Measurements from ENCODE around the gene ALG14.

ALG14 gene

GRCh38 chr1:94994805-94995204, 77.9 kb downstream of the ALG14 start:
- no peak for TF ChIP-seq CTCF (IDR thresholded peaks at IDR 0.05; ENCODE audit: low read depth, low read length)
- Histone ChIP-seq H3K4me3 (ENCODE audit: low read depth, low read length) (no peak overlapping the region), H3K9me3 (ENCODE audit: severe bottlenecking) (no peaks in the 10 kb centered on the region), H3K36me3 (no peaks in the 10 kb centered on the region), H3K27me3 (ENCODE audit: insufficient read depth, low read depth, severe bottlenecking) (no peaks in the 10 kb centered on the region), H3K27ac (no peak overlapping the region)
- no peak for DNase-seq

GRCh38 chr1:94993931-94994645, 78.7 kb downstream of the ALG14 start:
- TF ChIP-seq CTCF (IDR thresholded peaks at IDR 0.05; ENCODE audit: low read depth, low read length), result no peak
- no peak overlapping the region for H3K4me3 ChIP-seq (ENCODE audit: low read depth, low read length)
- H3K36me3 ChIP-seq, result no peaks in the 10 kb centered on the region
- no peak overlapping the region for H3K27ac ChIP-seq
- no peak for DNase-seq
- H3K9me3 ChIP-seq (ENCODE audit: severe bottlenecking), result no peaks in the 10 kb centered on the region
- H3K27me3 ChIP-seq (ENCODE audit: insufficient read depth, low read depth, severe bottlenecking), result no peaks in the 10 kb centered on the region

- no peaks in the 10 kb centered on the region for H3K9me3 ChIP-seq (ENCODE audit: severe bottlenecking)
- no peak for TF ChIP-seq CTCF (IDR thresholded peaks at IDR 0.05; ENCODE audit: low read depth, low read length)
- H3K27ac ChIP-seq, result no peak overlapping the region
- no peak overlapping the region for H3K4me3 ChIP-seq (ENCODE audit: low read depth, low read length)
- DNase-seq, result no peak
- H3K27me3 ChIP-seq (ENCODE audit: insufficient read depth, low read depth, severe bottlenecking), result no peaks in the 10 kb centered on the region
- H3K36me3 ChIP-seq, result no peaks in the 10 kb centered on the region
Measured at GRCh38 chr1:94992863-94993563, 79.7 kb downstream of the ALG14 start.

GRCh38 chr1:94992161-94992560, 80.6 kb downstream of the ALG14 start:
- Histone ChIP-seq H3K27ac (no peak overlapping the region), H3K9me3 (ENCODE audit: severe bottlenecking) (no peaks in the 10 kb centered on the region), H3K4me3 (ENCODE audit: low read depth, low read length) (no peak overlapping the region), H3K27me3 (ENCODE audit: insufficient read depth, low read depth, severe bottlenecking) (no peaks in the 10 kb centered on the region), H3K36me3 (no peaks in the 10 kb centered on the region)
- DNase-seq, result no peak
- TF ChIP-seq CTCF (IDR thresholded peaks at IDR 0.05; ENCODE audit: low read depth, low read length), result no peak

GRCh38 chr1:94989911-94990473, 82.8 kb downstream of the ALG14 start:
- no peak for TF ChIP-seq CTCF (IDR thresholded peaks at IDR 0.05; ENCODE audit: low read depth, low read length)
- no peaks in the 10 kb centered on the region for H3K9me3 ChIP-seq (ENCODE audit: severe bottlenecking)
- no peak overlapping the region for H3K27ac ChIP-seq
- H3K36me3 ChIP-seq, result no peaks in the 10 kb centered on the region
- no peak overlapping the region for H3K4me3 ChIP-seq (ENCODE audit: low read depth, low read length)
- no peaks in the 10 kb centered on the region for H3K27me3 ChIP-seq (ENCODE audit: insufficient read depth, low read depth, severe bottlenecking)
- no peak for DNase-seq

Data from WERI-Rb-1 (cell line).